Measurements from ENCODE around the gene PCNX1.

DNA sequence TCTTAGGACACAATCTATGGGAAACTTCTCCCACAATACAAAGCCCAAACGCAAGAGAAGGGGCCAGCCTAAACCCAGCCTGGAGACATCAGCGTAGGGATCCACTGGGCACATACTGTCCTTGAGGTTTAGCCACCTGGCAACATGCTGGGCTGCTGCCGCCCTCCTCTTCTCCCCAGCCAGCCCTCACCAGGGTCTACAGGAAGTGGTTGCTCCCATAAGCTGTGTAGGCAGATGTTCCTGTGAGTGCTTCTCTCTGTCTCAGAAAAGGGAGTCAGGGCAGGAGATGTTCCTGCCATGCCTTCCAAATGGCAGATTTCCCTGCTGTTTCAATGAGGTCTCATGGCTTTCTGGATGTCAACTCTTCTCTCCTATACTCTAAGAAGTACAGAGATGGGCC lies 241.4 kb downstream of the PCNX1 start:
- TF ChIP-seq EGR1 (IDR thresholded peaks at IDR 0.05) (no peak), TAF1 (IDR thresholded peaks at IDR 0.05; ENCODE audit: low read depth) (no peak), RAD21 (IDR thresholded peaks at IDR 0.05; ENCODE audit: low read depth) (no peak)

Measured in Ishikawa (cell line).